HCT116 (cell line): ENCODE results near the gene SCARF2. TPM values are rescaled to one million over a fixed set of nuclear protein-coding genes. Genes with fewer than 3 reads are reported as not detected.

Experiments
- ATAC-seq: fragments of 200-7000 bp; cut with Tn5 transposase; 2 replicates; pipeline ENCODE4 v1.9.1; 2020; ENCODE audit warnings: mild to moderate bottlenecking, moderate library complexity
- BruUV-seq: library from RNA; stranded (reverse); fragments of 400-500 nt; replicated peaks from 2 replicates; lab custom pipeline; 2021; lab: Mats Ljungman, UMichigan
- CTCF ChIA-PET: fragments of 300-600 bp; sonication (Branson Sonifier 250); formaldehyde crosslinking; loops from one replicate; lab custom pipeline; 2021; ENCODE audit warnings: antibody characterized with exemption; lab: Charles Lee
- POLR2A ChIA-PET: fragments of 300-600, 350-600 bp; sonication (Branson Sonifier 250); formaldehyde crosslinking; loops from one replicate; lab custom pipeline; 2021; ENCODE audit warnings: antibody characterized with exemption; lab: Charles Lee
- RAD21 ChIA-PET, 2 experiments: fragments of 300-600 bp; sonication (Branson Sonifier 250); formaldehyde crosslinking; loops; one replicate each; lab custom pipeline; 2023; ENCODE audit warnings: low total read pairs in 2 of 2; ENCODE audit not compliant: uncharacterized antibody in 2 of 2, unreplicated experiment in 2 of 2, low non-redundant PET in 1 of 2; lab: Charles Lee
- DNase-seq: peaks from one replicate; pipeline ENCODE4 v3.0.0-alpha.2; 2010; ENCODE audit warnings: low read depth, low spot score
- H2AFZ ChIP-seq: fragments of 200-600 bp; shearing (Covaris generic), sonication (generic); 2 replicates; pipeline ENCODE4 v1.6.1; 2017; ENCODE audit warnings: low read depth, mixed run types, mixed read lengths, antibody characterized with exemption, low read length; ENCODE audit not compliant: poor library complexity, severe bottlenecking
- H3K27ac ChIP-seq: 2 replicates; pipeline ENCODE4 v1.5.1; 2012; ENCODE audit warnings: low read depth, low read length
- H3K27me3 ChIP-seq: fragments of 200-600 bp; sonication (generic); 2 replicates; pipeline ENCODE4 v1.6.1; 2016; ENCODE audit warnings: mixed run types, low read length, mixed read lengths; ENCODE audit not compliant: insufficient read depth
- H3K36me3 ChIP-seq, 2 experiments: fragments of 200-500 bp in 1 of 2; fragments of 200-600 bp in 1 of 2; sonication (Bioruptor generic) in 1 of 2; sonication (generic) in 1 of 2; 2 replicates each; pipeline versions ENCODE4 v1.5.1 to v1.6.1; 2014 to 2016; ENCODE audit warnings: low read length in 2 of 2, inconsistent platforms in 1 of 2, mixed read lengths in 1 of 2, mixed run types in 1 of 2; ENCODE audit not compliant: insufficient read depth in 2 of 2, control insufficient read depth in 1 of 2
- H3K4me1 ChIP-seq, 2 experiments: fragments of 200-600 bp in 1 of 2; sonication (generic) in 1 of 2; 2 replicates each; pipeline versions ENCODE4 v1.5.1 to v1.6.1; 2012 to 2017; ENCODE audit warnings: low read length in 2 of 2, inconsistent platforms in 1 of 2, mild to moderate bottlenecking in 1 of 2, mixed read lengths in 1 of 2, mixed run types in 1 of 2, moderate library complexity in 1 of 2; ENCODE audit not compliant: insufficient read depth in 2 of 2, control insufficient read depth in 1 of 2
- H3K4me2 ChIP-seq: fragments of 200-600 bp; sonication (generic); 2 replicates; pipeline ENCODE4 v1.6.1; 2017; ENCODE audit warnings: mixed run types, low read length, mixed read lengths
- H3K4me3 ChIP-seq, 2 experiments: fragments of 200-600 bp in 1 of 2; sonication (generic) in 1 of 2; replicated peaks in 1 of 2; 2 replicates each; pipeline ENCODE4 v1.5.1; 2011 to 2016; ENCODE audit warnings: low read length in 2 of 2, control low read depth in 1 of 2, low read depth in 1 of 2, mild to moderate bottlenecking in 1 of 2, mixed read lengths in 1 of 2, mixed run types in 1 of 2
- H3K79me2 ChIP-seq: fragments of 200-600 bp; sonication (generic); 2 replicates; pipeline ENCODE4 v1.6.1; 2017; ENCODE audit warnings: mild to moderate bottlenecking, mixed run types, low read length, moderate library complexity, mixed read lengths; ENCODE audit not compliant: insufficient read depth
- H3K9ac ChIP-seq: fragments of 200-600 bp; sonication (generic); 2 replicates; pipeline ENCODE4 v1.6.1; 2016; ENCODE audit warnings: low read length, mixed read lengths
- H3K9me2 ChIP-seq: fragments of 200-600 bp; sonication (generic), shearing (Covaris generic); 2 replicates; pipeline ENCODE4 v1.6.1; 2017; ENCODE audit warnings: mixed run types, mild to moderate bottlenecking, moderate library complexity; ENCODE audit not compliant: insufficient read depth
- H3K9me3 ChIP-seq, 2 experiments: fragments of 200-500 bp in 1 of 2; fragments of 200-600 bp in 1 of 2; sonication (Bioruptor generic) in 1 of 2; sonication (generic) in 1 of 2; 2 replicates each; pipeline ENCODE4 v1.6.1; 2014 to 2017; ENCODE audit warnings: low read length in 2 of 2, mixed read lengths in 2 of 2, inconsistent platforms in 1 of 2, low read depth in 1 of 2, mild to moderate bottlenecking in 1 of 2, mixed run types in 1 of 2, moderate library complexity in 1 of 2; ENCODE audit not compliant: control insufficient read depth in 1 of 2, insufficient read depth in 1 of 2
- H4K20me1 ChIP-seq: fragments of 200-600 bp; sonication (generic), shearing (Covaris generic); 2 replicates; pipeline ENCODE4 v1.6.1; 2017; ENCODE audit warnings: mixed run types, mild to moderate bottlenecking, moderate library complexity; ENCODE audit not compliant: insufficient read depth
- CBX3 ChIP-seq: IDR thresholded peaks from 2 replicates; pipeline ENCODE4 v1.6.1; 2012; ENCODE audit warnings: low read depth
- CEBPB ChIP-seq: IDR thresholded peaks from 2 replicates; pipeline ENCODE4 v1.6.1; 2012; ENCODE audit warnings: low read depth
- CTCF ChIP-seq, 3 experiments: fragments of 200-600 bp in 1 of 3; sonication (generic) in 1 of 3; IDR thresholded peaks in 2 of 3; conservative IDR thresholded peaks in 1 of 3; 2 replicates each; pipeline ENCODE4 v1.5.1; 2012 to 2017; ENCODE audit warnings: low read depth in 2 of 3, low read length in 2 of 3, antibody characterized with exemption in 1 of 3, borderline replicate concordance in 1 of 3, control low read depth in 1 of 3, mild to moderate bottlenecking in 1 of 3, mixed read lengths in 1 of 3, mixed run types in 1 of 3, moderate library complexity in 1 of 3; ENCODE audit not compliant: insufficient read depth in 1 of 3
- EGR1 ChIP-seq: IDR thresholded peaks from 2 replicates; pipeline ENCODE4 v1.6.1; 2012; ENCODE audit warnings: low read depth
- ELF1 ChIP-seq: IDR thresholded peaks from 2 replicates; pipeline ENCODE4 v1.6.1; 2012; ENCODE audit warnings: low read depth, borderline replicate concordance
- EZH2 ChIP-seq: fragments of 200-600 bp; sonication (generic); IDR thresholded peaks from 2 replicates; pipeline ENCODE4 v1.6.1; 2017; ENCODE audit warnings: antibody characterized with exemption, mixed run types
- FOSL1 ChIP-seq: IDR thresholded peaks from 2 replicates; pipeline ENCODE4 v1.6.1; 2012; ENCODE audit warnings: low read depth
- JUND ChIP-seq: IDR thresholded peaks from 2 replicates; pipeline ENCODE4 v1.6.1; 2012
- MAX ChIP-seq: IDR thresholded peaks from 2 replicates; pipeline ENCODE4 v1.6.1; 2012
- RAD21 ChIP-seq: IDR thresholded peaks from 2 replicates; pipeline ENCODE4 v1.6.1; 2012; ENCODE audit warnings: low read depth, mild to moderate bottlenecking
- REST ChIP-seq: IDR thresholded peaks from 2 replicates; pipeline ENCODE4 v1.6.1; 2012; ENCODE audit warnings: low read depth
- SIN3A ChIP-seq: IDR thresholded peaks from 2 replicates; pipeline ENCODE4 v1.6.1; 2012; ENCODE audit warnings: low read depth
- SRF ChIP-seq: IDR thresholded peaks from 2 replicates; pipeline ENCODE4 v1.6.1; 2012; ENCODE audit warnings: low read depth
- ZBTB33 ChIP-seq: IDR thresholded peaks from 2 replicates; pipeline ENCODE4 v1.6.1; 2011; ENCODE audit warnings: mild to moderate bottlenecking, low read length, moderate library complexity; ENCODE audit not compliant: insufficient replicate concordance; ENCODE audit errors: extremely low read depth
- ZFX ChIP-seq: fragments of 450-650 bp; IDR thresholded peaks from 2 replicates; pipeline ENCODE4 v1.6.1; 2017
- ZNF274 ChIP-seq: fragments of 200-500 bp; sonication (Bioruptor generic); IDR thresholded peaks from 2 replicates; pipeline ENCODE4 v1.6.1; 2014; ENCODE audit warnings: mild to moderate bottlenecking, low read depth, low read length, inconsistent platforms
- intact Hi-C: fragments of 100-400 bp; cut with micrococcal nuclease; formaldehyde crosslinking; loops from 2 replicates; pipeline ENCODE4 v1.10.0; 2022
- total RNA-seq: library from RNA; stranded (reverse); gene quantifications from one replicate; pipeline ENCODE4 v1.2.1, GENCODE V29; 2021; ENCODE audit not compliant: unreplicated experiment

SCARF2 gene
- total RNA-seq, 1 experiment from 2014 or later: 2.5 TPM

GRCh38 chr22:20391222-20391621 lies 46.4 kb downstream of the SCARF2 start:
- TF ChIP-seq JUND (no peak), CBX3 (no peak), SRF (no peak), ZBTB33 (no peak), ZFX (no peak), REST (no peak), FOSL1 (no peak), EZH2 (no peak), ELF1 (no peak), EGR1 (no peak), MAX (no peak), CTCF (IDR thresholded peaks at IDR 0.05 in 2 of 3, conservative IDR thresholded peaks at IDR 0.05 in 1 of 3; ENCODE audit: borderline replicate concordance in 1 of 3, insufficient read depth in 1 of 3, low read depth in 2 of 3, low read length in 2 of 3) (no peak), ZNF274 (no peak), CEBPB (no peak), RAD21 (no peak), SIN3A (no peak)
- intact Hi-C loops: no loop called here
- H3K9me2 ChIP-seq: no peaks in the 10 kb centered on the region
- no peaks in the 10 kb centered on the region for H3K36me3 ChIP-seq
- CTCF ChIA-PET: no interaction called here
- ATAC-seq (no peak), DNase-seq (no peak)
- no peak overlapping the region for H3K4me3 ChIP-seq
- H3K4me1 ChIP-seq: peaks cover 9 to 22% of the 10 kb centered on the region in 2 experiments
- H3K27me3 ChIP-seq: no peaks in the 10 kb centered on the region
- no peak overlapping the region for H3K27ac ChIP-seq
- POLR2A ChIA-PET: no interaction called here
- RAD21 ChIA-PET: no interaction called here
- no peak overlapping the region for H2AFZ ChIP-seq
- H4K20me1 ChIP-seq: no peaks in the 10 kb centered on the region
- H3K79me2 ChIP-seq: no peaks in the 10 kb centered on the region
- no TSS peak for BruUV-seq
- H3K9me3 ChIP-seq: no peaks in the 10 kb centered on the region
- H3K9ac ChIP-seq: no peak overlapping the region
- no peak overlapping the region for H3K4me2 ChIP-seq
